ENCODE data around the gene POLG2.
A peak's percentile ranks its signal among the peaks of the same experiment; 100 is the strongest.

The POLG2 gene

GRCh38 chr17:64503341-64503740 lies 6.5 kb upstream of the POLG2 start:
- Histone ChIP-seq H3K9me3 (replicated peaks in 1 of 11) (no peaks in the 10 kb centered on the region), H3K4me3 (peak overlapping the region; percentile 87 to 98 (median 92); a peak in 15 of 20 replicates), H4K20me1 (peaks cover 78 to 90% (median 83%) of the 10 kb centered on the region in 11 experiments), H3K9ac (peak overlapping the region in 9 of 11 experiments; percentile 96 to 100 (median 100); a peak in 11 of 22 replicates), H3K27me3 (no peaks in the 10 kb centered on the region), H3K4me1 (peaks cover 60 to 70% (median 66%) of the 10 kb centered on the region in 10 experiments), H3K4me2 (peak overlapping the region; percentile 81 to 96 (median 91)), H3K36me3 (peaks cover 67 to 75% (median 70%) of the 10 kb centered on the region in 11 experiments), H3K27ac (no peak overlapping the region)
- no peak for TF ChIP-seq Cebpa-rat (IDR thresholded peaks at IDR 0.05)

- Histone ChIP-seq H3K4me2 (peak overlapping the region; percentile 81 to 96 (median 91); a peak in 16 of 22 replicates), H3K4me3 (peak overlapping the region in 4 of 10 experiments; percentile 91 to 98 (median 94); a peak in 6 of 20 replicates), H3K9ac (peak overlapping the region in 6 of 11 experiments; percentile 5 to 100 (median 61); a peak in 5 of 22 replicates), H3K27me3 (no peaks in the 10 kb centered on the region), H3K36me3 (peaks cover 70 to 78% (median 75%) of the 10 kb centered on the region in 11 experiments), H3K9me3 (replicated peaks in 1 of 11) (no peaks in the 10 kb centered on the region), H3K4me1 (peaks cover 60 to 70% (median 66%) of the 10 kb centered on the region in 10 experiments), H4K20me1 (peaks cover 78 to 90% (median 83%) of the 10 kb centered on the region in 11 experiments), H3K27ac (0 out of 22 replicates have a peak overlapping the region, but pooled peaks of 1 of the 11 experiments have one; percentile 1)
- TF ChIP-seq Cebpa-rat (IDR thresholded peaks at IDR 0.05) = no peak
These were observed 6.0 kb upstream of the POLG2 start for GRCh38 chr17:64502809-64503208.

- Histone ChIP-seq H3K4me2 (peak overlapping the region in 8 of 11 experiments; percentile 85 to 96 (median 92); a peak in 12 of 22 replicates), H3K36me3 (peaks cover 70 to 80% (median 77%) of the 10 kb centered on the region in 11 experiments)
These were observed 5.2 kb upstream of the POLG2 start for GRCh38 chr17:64502021-64502420.

DNA sequence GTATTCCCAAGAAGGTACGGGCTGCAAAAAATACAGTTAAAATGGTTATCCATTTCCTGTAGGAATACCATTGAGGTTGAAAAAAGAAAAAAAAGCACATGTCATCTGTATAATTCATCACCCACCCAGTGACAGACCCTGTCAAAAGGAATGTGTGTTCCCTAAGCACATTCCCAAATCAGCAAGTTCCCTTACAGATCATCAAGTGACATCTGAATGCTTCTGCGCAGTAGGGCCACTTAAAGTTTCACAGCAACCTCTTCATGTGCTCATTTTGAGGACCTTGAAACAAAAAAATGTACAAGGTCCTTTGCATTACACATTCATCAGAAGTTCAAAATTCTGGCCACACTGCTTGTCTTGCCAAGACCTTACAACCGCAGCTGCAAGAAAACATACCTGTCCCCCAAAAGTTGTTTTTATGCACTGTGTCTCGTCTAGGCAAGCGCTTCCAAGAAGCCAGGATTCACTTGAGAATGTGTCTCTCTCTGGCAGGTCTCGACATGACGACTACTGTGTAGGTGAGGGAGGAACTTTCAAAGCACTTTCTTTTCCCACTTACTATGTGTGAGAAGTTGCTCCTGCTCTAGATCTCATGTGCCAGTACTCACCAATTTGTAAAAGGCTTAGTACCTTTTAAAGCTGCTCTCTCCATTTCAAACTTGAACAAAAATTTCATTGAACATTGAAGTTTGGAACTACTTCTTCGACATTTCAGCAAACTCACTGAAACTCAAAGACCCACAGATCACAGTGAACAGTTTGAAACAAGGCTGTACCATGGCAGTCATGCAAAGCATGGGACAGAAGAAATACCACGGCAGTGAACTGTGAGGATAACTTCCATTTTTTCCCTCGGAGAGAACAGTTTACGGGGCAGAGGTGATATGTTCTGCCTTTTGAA lies 4.3 kb upstream of the POLG2 start:
- Histone ChIP-seq H3K36me3 (peaks cover 70 to 80% (median 77%) of the 10 kb centered on the region in 11 experiments), H3K4me2 (peak overlapping the region; percentile 1 to 96 (median 88); a peak in 17 of 22 replicates), H3K27ac (0 out of 22 replicates have a peak overlapping the region, but pooled peaks of 1 of the 11 experiments have one; percentile 14), H3K4me1 (peaks cover 68 to 76% (median 72%) of the 10 kb centered on the region in 10 experiments), H3K9me3 (replicated peaks in 1 of 11) (no peaks in the 10 kb centered on the region), H3K27me3 (no peaks in the 10 kb centered on the region), H3K9ac (peak overlapping the region in 9 of 11 experiments; percentile 4 to 32 (median 11); a peak in 9 of 22 replicates), H3K4me3 (0 out of 20 replicates have a peak overlapping the region, but pooled peaks of 1 of the 10 experiments have one; percentile 1), H4K20me1 (peaks cover 80 to 91% (median 85%) of the 10 kb centered on the region in 11 experiments)
- TF ChIP-seq Cebpa-rat (IDR thresholded peaks at IDR 0.05) = no peak

More at GRCh38 chr17:64502021-64502420, 5.2 kb upstream of the POLG2 start:
- peaks cover 65 to 75% (median 72%) of the 10 kb centered on the region in 10 experiments for H3K4me1 ChIP-seq
- H3K27me3 ChIP-seq = no peaks in the 10 kb centered on the region
- TF ChIP-seq Cebpa-rat (IDR thresholded peaks at IDR 0.05) = no peak
- 0 out of 22 replicates have a peak overlapping the region, but pooled peaks of 1 of the 11 experiments have one; percentile 14 for H3K27ac ChIP-seq
- H3K9me3 ChIP-seq (replicated peaks in 1 of 11) = no peaks in the 10 kb centered on the region
- H3K9ac ChIP-seq = peak overlapping the region in 6 of 11 experiments; percentile 4 to 39 (median 18); a peak in 7 of 22 replicates
- H3K4me3 ChIP-seq = no peak overlapping the region; a peak in 1 of 20 replicates
- H4K20me1 ChIP-seq = peaks cover 80 to 90% (median 86%) of the 10 kb centered on the region in 11 experiments

- no peaks in the 10 kb centered on the region for H3K27me3 ChIP-seq
- H3K9ac ChIP-seq = peak overlapping the region in 4 of 11 experiments; percentile 9 to 32 (median 16); a peak in 3 of 22 replicates
- H3K9me3 ChIP-seq (replicated peaks in 1 of 11) = no peaks in the 10 kb centered on the region
- 0 out of 20 replicates have a peak overlapping the region, but pooled peaks of 1 of the 10 experiments have one; percentile 16 for H3K4me3 ChIP-seq
- peak overlapping the region; percentile 1 to 96 (median 90); a peak in 16 of 22 replicates for H3K4me2 ChIP-seq
- peaks cover 70 to 78% (median 77%) of the 10 kb centered on the region in 11 experiments for H3K36me3 ChIP-seq
- TF ChIP-seq Cebpa-rat (IDR thresholded peaks at IDR 0.05) = no peak
- no peak overlapping the region for H3K27ac ChIP-seq
- H4K20me1 ChIP-seq = peaks cover 80 to 93% (median 84%) of the 10 kb centered on the region in 11 experiments
- H3K4me1 ChIP-seq = peaks cover 74 to 83% (median 78%) of the 10 kb centered on the region in 10 experiments
These were observed 3.6 kb upstream of the POLG2 start for GRCh38 chr17:64500487-64500859.

DNA sequence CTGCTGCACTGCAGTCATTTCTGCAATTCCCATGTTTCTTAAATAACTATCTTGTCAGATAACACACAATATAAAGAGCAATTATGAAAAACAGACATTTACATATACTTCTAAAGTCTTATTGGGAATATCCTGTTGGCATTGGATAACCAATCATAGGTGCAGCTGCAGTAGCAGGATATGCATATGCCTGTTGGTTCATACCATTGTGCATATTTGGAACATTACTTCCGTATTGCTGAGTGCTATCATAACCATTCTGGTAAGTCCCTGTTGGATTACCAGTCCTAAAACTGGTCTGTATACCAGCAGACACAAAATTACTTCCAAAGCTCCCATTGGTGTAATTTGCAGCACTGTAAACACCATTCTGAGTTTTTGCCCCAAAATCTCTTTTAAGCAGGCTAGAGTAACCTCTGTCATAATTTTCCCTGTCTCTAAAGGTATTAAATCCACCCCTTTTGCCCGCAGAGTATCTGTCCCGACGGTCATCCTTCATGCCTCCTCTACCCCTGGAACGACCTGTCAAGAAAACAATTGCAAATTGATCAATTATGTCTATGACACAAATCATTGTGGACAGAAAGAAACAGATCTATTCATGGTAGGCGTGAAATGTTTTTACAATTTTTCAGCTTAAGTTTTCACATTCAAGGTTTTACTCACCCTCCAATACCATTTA lies 3.1 kb upstream of the POLG2 start:
- Histone ChIP-seq H3K4me2 (peak overlapping the region; percentile 2 to 96 (median 90); a peak in 19 of 22 replicates), H3K9ac (peak overlapping the region in 1 of 11 experiments; percentile 4; a peak in 4 of 22 replicates), H3K36me3 (peaks cover 68 to 76% (median 74%) of the 10 kb centered on the region in 11 experiments), H3K9me3 (replicated peaks in 1 of 11) (no peaks in the 10 kb centered on the region), H3K27ac (no peak overlapping the region), H4K20me1 (peaks cover 77 to 92% (median 79%) of the 10 kb centered on the region in 11 experiments), H3K27me3 (no peaks in the 10 kb centered on the region), H3K4me3 (peak overlapping the region in 2 of 10 experiments; percentile 6 to 16; a peak in 1 of 20 replicates), H3K4me1 (peaks cover 79 to 88% (median 83%) of the 10 kb centered on the region in 10 experiments)
- TF ChIP-seq Cebpa-rat (IDR thresholded peaks at IDR 0.05) = no peak

DNA sequence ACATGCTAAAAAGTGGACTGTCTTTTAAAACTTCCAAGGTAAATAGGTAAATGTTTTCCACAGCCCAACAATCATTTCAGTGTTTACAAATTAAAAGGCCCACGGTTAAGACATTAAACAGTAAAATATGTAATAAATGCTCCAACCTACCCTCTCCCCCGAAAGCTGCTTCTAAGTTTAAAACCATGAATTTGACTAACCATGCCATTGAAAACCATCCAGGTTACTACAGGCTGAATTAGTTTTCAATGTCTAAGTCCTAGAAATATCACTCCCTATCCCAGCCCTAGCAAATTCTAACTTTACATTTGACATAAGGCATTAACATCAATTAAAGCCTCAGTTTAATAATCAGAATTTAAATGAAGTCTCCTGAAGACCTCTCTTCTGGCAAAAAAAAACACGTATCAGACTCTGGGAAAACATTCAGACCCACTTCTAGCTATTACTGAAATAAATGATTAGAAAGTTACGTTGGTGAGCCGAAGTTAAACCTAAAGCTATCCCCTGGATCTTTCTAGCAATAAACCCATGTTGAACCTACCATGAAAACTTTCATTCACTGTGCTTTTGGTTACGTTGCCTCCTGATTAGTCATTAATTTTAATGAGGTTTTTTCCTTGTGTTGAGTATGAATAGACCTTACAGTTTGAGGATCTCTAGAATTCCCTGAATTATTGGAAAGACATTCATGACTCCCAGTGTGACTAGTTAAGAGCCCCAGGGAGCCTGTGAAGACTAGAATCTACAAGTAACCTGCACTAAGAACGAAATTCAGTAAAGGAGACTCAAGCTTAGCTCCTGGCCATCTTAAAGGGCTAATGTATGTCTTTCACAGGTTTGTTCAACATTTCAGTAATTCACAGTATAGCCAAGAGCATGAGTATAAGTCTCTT lies 1.7 kb upstream of the POLG2 start:
- Histone ChIP-seq H3K36me3 (peaks cover 54 to 72% (median 64%) of the 10 kb centered on the region in 11 experiments), H4K20me1 (peaks cover 63 to 81% (median 65%) of the 10 kb centered on the region in 11 experiments), H3K27ac (peak overlapping the region in 5 of 11 experiments; percentile 76 to 84 (median 82); a peak in 5 of 22 replicates), H3K27me3 (no peaks in the 10 kb centered on the region), H3K4me3 (peak overlapping the region in 9 of 10 experiments; percentile 59 to 80 (median 77); a peak in 10 of 20 replicates), H3K4me2 (peak overlapping the region; percentile 88 to 98 (median 94); a peak in 21 of 22 replicates), H3K9ac (peak overlapping the region; percentile 45 to 87 (median 84); a peak in 19 of 22 replicates), H3K9me3 (replicated peaks in 1 of 11) (no peaks in the 10 kb centered on the region), H3K4me1 (peaks cover 82 to 90% (median 86%) of the 10 kb centered on the region in 10 experiments)
- no peak for TF ChIP-seq Cebpa-rat (IDR thresholded peaks at IDR 0.05)
